ENCODE measurements around the gene NSMCE1. TPM values are rescaled to one million over a fixed set of nuclear protein-coding genes. Genes with fewer than 3 reads are reported as not detected.

NSMCE1 gene
- total and polyA plus RNA-seq, 2 of the 8 experiments (the other 6 are each of a cell fraction or from before 2014, with no cell fraction given): 8.1 to 16.6 TPM

DNA sequence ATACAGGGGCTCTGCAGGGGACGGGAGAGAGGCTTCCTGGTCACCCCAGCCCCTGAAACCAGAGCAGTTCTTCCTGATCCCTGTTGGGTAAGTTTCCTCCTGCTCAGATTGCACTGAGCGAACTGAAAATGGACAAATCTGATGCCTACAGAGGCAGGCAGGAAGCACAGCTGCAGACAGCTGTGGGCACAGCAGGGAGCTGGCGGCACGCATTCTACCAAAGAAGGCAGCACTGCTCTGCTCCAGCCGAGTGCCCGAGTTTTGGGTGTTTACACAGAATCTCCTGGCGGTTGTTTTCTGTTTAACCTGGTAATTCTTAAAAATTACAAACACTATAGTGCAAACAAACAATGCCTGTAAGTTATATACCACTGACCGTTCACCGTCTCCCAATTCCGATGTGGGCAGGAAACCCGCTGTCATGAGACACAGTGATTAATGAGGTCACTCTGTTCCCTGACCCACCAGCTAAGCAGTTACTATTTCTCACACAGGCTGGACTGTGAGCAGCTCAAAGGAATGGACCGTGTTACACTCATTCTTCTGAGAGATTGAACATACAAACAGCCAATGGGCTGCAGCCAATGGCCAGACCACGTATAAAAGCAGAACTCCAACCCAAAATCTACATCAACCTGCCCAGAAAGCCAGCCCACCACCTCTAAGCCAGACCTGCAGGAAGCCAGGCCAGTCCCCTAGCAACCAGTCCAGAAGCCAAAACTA, 25.5 kb downstream of the NSMCE1 start:
- Histone ChIP-seq H3K27ac (ENCODE audit: low read depth, low read length) (no peak overlapping the region), H3K9me3 (ENCODE audit: insufficient read depth in 2 of 2, low read depth in 1 of 2, low read length in 1 of 2) (no peaks in the 10 kb centered on the region), H3K18ac (ENCODE audit: extremely low read depth, low read length) (no peak overlapping the region), H3K4ac (replicated peaks; ENCODE audit: insufficient read length, low read depth, low read length) (no peak overlapping the region), H2BK120ac (replicated peaks; ENCODE audit: low read depth, low read length) (no peak overlapping the region), H3K23me2 (ENCODE audit: low read depth, low read length) (no peaks in the 10 kb centered on the region), H3K79me1 (ENCODE audit: low read depth, low read length) (no peaks in the 10 kb centered on the region), H3K56ac (replicated peaks; ENCODE audit: insufficient read length, low read depth, low read length) (no peak overlapping the region), H3K14ac (ENCODE audit: insufficient read length) (no peak overlapping the region), H3K9ac (replicated peaks in 1 of 4; ENCODE audit: extremely low read depth in 1 of 4, low read depth in 3 of 4, low read length in 3 of 4) (no peak overlapping the region; a peak in 1 of 7 replicates), H3K27me3 (replicated peaks in 1 of 4; ENCODE audit: control insufficient read depth in 3 of 4, extremely low read depth in 1 of 4, insufficient read depth in 3 of 4, low read length in 3 of 4) (no peaks in the 10 kb centered on the region), H2AK5ac (ENCODE audit: low read depth, low read length) (no peak overlapping the region), H3K4me2 (ENCODE audit: insufficient read depth in 1 of 2, low read depth in 2 of 2, low read length in 2 of 2) (peak overlapping the region in 1 of 2 experiments; percentile 44; a peak in 2 of 4 replicates), H3K4me3 (ENCODE audit: extremely low read depth in 1 of 4, insufficient read depth in 2 of 4, low read depth in 3 of 4, low read length in 4 of 4) (no peak overlapping the region), H3K4me1 (replicated peaks in 1 of 4; ENCODE audit: control insufficient read depth in 3 of 4, insufficient read depth in 4 of 4, low read length in 3 of 4) (peaks cover 0 to 6% (median 3%) of the 10 kb centered on the region in 4 experiments; a peak in 3 of 7 replicates), H2BK20ac (ENCODE audit: low read length) (no peak overlapping the region), H2BK15ac (ENCODE audit: low read length) (no peak overlapping the region), H3K23ac (ENCODE audit: insufficient read length) (no peak overlapping the region), H2BK5ac (ENCODE audit: low read depth, low read length) (peak overlapping the region; percentile 4; the same call in 1 of the 2 replicates), H2BK12ac (ENCODE audit: low read depth, low read length) (no peak overlapping the region), H4K20me1 (replicated peaks in 1 of 2; ENCODE audit: control insufficient read depth in 1 of 2, insufficient read depth in 2 of 2, low read length in 2 of 2) (no peaks in the 10 kb centered on the region), H3K36me3 (ENCODE audit: control insufficient read depth in 2 of 4, insufficient read depth in 4 of 4, low read length in 3 of 4) (no peaks in the 10 kb centered on the region), H2AFZ (ENCODE audit: low read length) (no peak overlapping the region), H3K79me2 (ENCODE audit: control insufficient read depth in 1 of 2, insufficient read depth in 2 of 2, low read length in 2 of 2) (no peaks in the 10 kb centered on the region), H4K8ac (ENCODE audit: extremely low read depth, insufficient read depth, low read length) (no peak overlapping the region), H4K91ac (replicated peaks; ENCODE audit: insufficient read length, low read length) (no peak overlapping the region), H4K5ac (ENCODE audit: insufficient read length, low read depth, low read length) (no peak overlapping the region)
- FAIRE-seq: no peak
- DNase-seq (ENCODE audit: low read depth in 1 of 2, low spot score in 2 of 2): no peak
- CTCF ChIA-PET (ENCODE audit: partially characterized antibody): interaction anchor here (1.1 to 17.4 kb wide), 5 partner anchors 9 to 126 kb away, joined by 4 to 241 read pairs (median 14); no protein-coding TSS in a partner anchor
- POLR2A ChIA-PET (ENCODE audit: partially characterized antibody): interaction anchor here (0.8 kb wide), 1 partner anchor 18 kb away, joined by 3 read pairs; no protein-coding TSS in a partner anchor
- WGBS, 2 experiments (ENCODE audit: extremely low coverage in 1 of 2, insufficient coverage in 1 of 2, insufficient read length in 1 of 2, insufficient replicate concordance in 2 of 2, low coverage in 1 of 2, low lambda C conversion rate in 2 of 2, missing lambda C conversion rate in 1 of 2): 73% methylated on average over 13 of the region's 13 CpGs; no CpG with 5 or more reads in 1 of the 2 experiments
- TF ChIP-seq BRCA1 (IDR thresholded peaks at IDR 0.05; ENCODE audit: low read depth, low read length) (no peak), JUND (IDR thresholded peaks at IDR 0.05; ENCODE audit: low read length) (no peak), EZH2 (IDR thresholded peaks at IDR 0.05; ENCODE audit: low read depth, low read length, severe bottlenecking) (no peak), NANOG (IDR thresholded peaks at IDR 0.05; ENCODE audit: insufficient read depth, low read depth, low read length, poor library complexity, severe bottlenecking) (no peak), SIN3A (conservative IDR thresholded peaks at IDR 0.05 in 1 of 2, IDR thresholded peaks at IDR 0.05 in 1 of 2; ENCODE audit: low read depth in 1 of 2, low read length in 2 of 2) (0 out of 4 replicates have a peak, but pooled peaks of 1 of the 2 experiments have one; percentile 44), SUZ12 (IDR thresholded peaks at IDR 0.05; ENCODE audit: low read length) (no peak), KDM1A (IDR thresholded peaks at IDR 0.05; ENCODE audit: borderline replicate concordance, low read length) (no peak), HDAC2 (IDR thresholded peaks at IDR 0.05; ENCODE audit: borderline replicate concordance in 1 of 2, low read depth in 2 of 2, low read length in 2 of 2) (no peak), TCF12 (IDR thresholded peaks at IDR 0.05; ENCODE audit: low read depth, low read length) (0 out of 2 replicates have a peak, but pooled peaks have one; percentile 30), SP2 (IDR thresholded peaks at IDR 0.05; ENCODE audit: low read length) (no peak)
- TF ChIP-seq, protein P1, sequence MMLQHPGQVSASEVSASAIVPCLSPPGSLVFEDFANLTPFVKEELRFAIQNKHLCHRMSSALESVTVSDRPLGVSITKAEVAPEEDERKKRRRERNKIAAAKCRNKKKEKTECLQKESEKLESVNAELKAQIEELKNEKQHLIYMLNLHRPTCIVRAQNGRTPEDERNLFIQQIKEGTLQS (IDR thresholded peaks at IDR 0.05; ENCODE audit: insufficient read depth, low read depth, low read length): no peak

Data from H1 (cell line).